H1 (cell line): Measurements from ENCODE around the gene PLXNB2. TPM values are rescaled to one million over a fixed set of nuclear protein-coding genes. Genes with fewer than 3 reads are reported as not detected.

ENCODE experiments used
- CTCF ChIA-PET: fragments of 300-600 bp; sonication (Branson Sonifier 250); formaldehyde crosslinking; loops from one replicate; lab custom pipeline; 2021; ENCODE audit not compliant: partially characterized antibody; lab: Charles Lee
- POLR2A ChIA-PET: fragments of 300-600 bp; sonication (Branson Sonifier 250); formaldehyde crosslinking; loops from one replicate; lab custom pipeline; 2021; ENCODE audit warnings: inconsistent platforms; ENCODE audit not compliant: partially characterized antibody; lab: Charles Lee
- DNase-seq, 2 experiments: peaks; one replicate each; pipeline versions ENCODE4 v3.0.0 to v3.0.0-alpha.2; 2010 to 2022; ENCODE audit warnings: low spot score in 2 of 2, low read depth in 1 of 2, mixed read lengths in 1 of 2
- FAIRE-seq: peaks from 2 replicates; lab custom pipeline; 2011; peaks lifted over from hg19 to GRCh38; lab: Jason Lieb, UNC
- H2AFZ ChIP-seq: 2 replicates; pipeline ENCODE4 v1.8.1; 2012; ENCODE audit warnings: low read length, inconsistent platforms
- H2AK5ac ChIP-seq: 2 replicates; pipeline ENCODE4 v1.6.1; 2013; ENCODE audit warnings: low read depth, low read length
- H2BK120ac ChIP-seq: replicated peaks from 2 replicates; pipeline ENCODE3; 2013; ENCODE audit warnings: low read depth, low read length, inconsistent platforms
- H2BK12ac ChIP-seq: 2 replicates; pipeline ENCODE4 v1.6.1; 2013; ENCODE audit warnings: low read depth, low read length
- H2BK15ac ChIP-seq: 2 replicates; pipeline ENCODE4 v1.6.1; 2013; ENCODE audit warnings: low read length
- H2BK20ac ChIP-seq: 2 replicates; pipeline ENCODE4 v1.6.1; 2013; ENCODE audit warnings: low read length
- H2BK5ac ChIP-seq: 2 replicates; pipeline ENCODE4 v1.6.1; 2013; ENCODE audit warnings: low read depth, low read length
- H3K14ac ChIP-seq: 2 replicates; pipeline ENCODE4 v1.6.1; 2013; ENCODE audit warnings: inconsistent platforms; ENCODE audit not compliant: insufficient read length
- H3K18ac ChIP-seq: 2 replicates; pipeline ENCODE4 v1.6.1; 2013; ENCODE audit warnings: low read length; ENCODE audit errors: extremely low read depth
- H3K23ac ChIP-seq: 2 replicates; pipeline ENCODE4 v1.6.1; 2013; ENCODE audit warnings: inconsistent platforms; ENCODE audit not compliant: insufficient read length
- H3K23me2 ChIP-seq: 2 replicates; pipeline ENCODE4 v1.6.1; 2013; ENCODE audit warnings: low read depth, low read length
- H3K27ac ChIP-seq: 2 replicates; pipeline ENCODE4 v1.6.1; 2011; ENCODE audit warnings: low read depth, low read length, inconsistent platforms
- H3K27me3 ChIP-seq, 4 experiments: replicated peaks in 1 of 4; 1 replicate in 1 of 4; 2 replicates in 3 of 4; pipeline versions ENCODE4 v1.6.1 to v1.8.1; 2011 to 2013; ENCODE audit warnings: low read length in 3 of 4, mild to moderate bottlenecking in 3 of 4, inconsistent platforms in 2 of 4, mixed read lengths in 2 of 4, moderate library complexity in 1 of 4; ENCODE audit not compliant: control insufficient read depth in 3 of 4, insufficient read depth in 3 of 4; ENCODE audit errors: extremely low read depth in 1 of 4
- H3K36me3 ChIP-seq, 4 experiments: 2 replicates each; pipeline versions ENCODE4 v1.6.1 to v1.8.1; 2011 to 2013; ENCODE audit warnings: mild to moderate bottlenecking in 4 of 4, low read length in 3 of 4, moderate library complexity in 2 of 4, control low read depth in 1 of 4, inconsistent platforms in 1 of 4; ENCODE audit not compliant: insufficient read depth in 4 of 4, control insufficient read depth in 2 of 4
- H3K4ac ChIP-seq: replicated peaks from 2 replicates; pipeline ENCODE3; 2013; ENCODE audit warnings: low read length, low read depth, mixed read lengths, inconsistent platforms; ENCODE audit not compliant: insufficient read length
- H3K4me1 ChIP-seq, 4 experiments: replicated peaks in 1 of 4; 1 replicate in 1 of 4; 2 replicates in 3 of 4; pipeline versions ENCODE4 v1.6.1 to v1.8.1; 2011 to 2013; ENCODE audit warnings: low read length in 3 of 4, inconsistent platforms in 2 of 4, mixed read lengths in 1 of 4; ENCODE audit not compliant: insufficient read depth in 4 of 4, control insufficient read depth in 3 of 4
- H3K4me2 ChIP-seq, 2 experiments: 2 replicates each; pipeline versions ENCODE4 v1.6.1 to v1.8.1; 2011 to 2013; ENCODE audit warnings: low read depth in 2 of 2, low read length in 2 of 2, control low read depth in 1 of 2, inconsistent platforms in 1 of 2, mild to moderate bottlenecking in 1 of 2; ENCODE audit not compliant: insufficient read depth in 1 of 2
- H3K4me3 ChIP-seq, 4 experiments: fragments of 200-600, 300-600 bp in 1 of 4; sonication (generic), shearing (Covaris generic), sonication (Bioruptor Twin) in 1 of 4; 2 replicates each; pipeline versions ENCODE4 v1.5.1 to v1.8.1; 2011 to 2016; ENCODE audit warnings: low read length in 4 of 4, low read depth in 3 of 4, control low read depth in 2 of 4, inconsistent platforms in 2 of 4, mild to moderate bottlenecking in 2 of 4, mixed read lengths in 1 of 4, moderate library complexity in 1 of 4; ENCODE audit not compliant: insufficient read depth in 2 of 4; ENCODE audit errors: extremely low read depth in 1 of 4
- H3K56ac ChIP-seq: replicated peaks from 2 replicates; pipeline ENCODE3; 2013; ENCODE audit warnings: low read depth, mild to moderate bottlenecking, mixed read lengths, low read length, inconsistent platforms; ENCODE audit not compliant: insufficient read length
- H3K79me1 ChIP-seq: 2 replicates; pipeline ENCODE4 v1.6.1; 2013; ENCODE audit warnings: low read depth, low read length, control low read depth
- H3K79me2 ChIP-seq, 2 experiments: 2 replicates each; pipeline versions ENCODE4 v1.6.1 to v1.8.1; 2012 to 2013; ENCODE audit warnings: low read length in 2 of 2, mild to moderate bottlenecking in 2 of 2, inconsistent platforms in 1 of 2; ENCODE audit not compliant: insufficient read depth in 2 of 2, control insufficient read depth in 1 of 2
- H3K9ac ChIP-seq, 4 experiments: replicated peaks in 1 of 4; 1 replicate in 1 of 4; 2 replicates in 3 of 4; pipeline versions ENCODE4 v1.6.1 to v1.8.1; 2011 to 2013; ENCODE audit warnings: low read depth in 3 of 4, low read length in 3 of 4, control low read depth in 2 of 4, mild to moderate bottlenecking in 2 of 4, moderate library complexity in 2 of 4, inconsistent platforms in 1 of 4; ENCODE audit errors: extremely low read depth in 1 of 4
- H3K9me3 ChIP-seq, 2 experiments: 2 replicates each; pipeline versions ENCODE4 v1.6.1 to v1.8.1; 2012 to 2013; ENCODE audit warnings: mild to moderate bottlenecking in 2 of 2, moderate library complexity in 2 of 2, control low read depth in 1 of 2, inconsistent platforms in 1 of 2, low read depth in 1 of 2, low read length in 1 of 2, mixed read lengths in 1 of 2; ENCODE audit not compliant: insufficient read depth in 2 of 2
- H4K20me1 ChIP-seq, 2 experiments: replicated peaks in 1 of 2; 2 replicates each; pipeline versions ENCODE3 to v1.8.1; 2011 to 2013; ENCODE audit warnings: inconsistent platforms in 2 of 2, low read length in 2 of 2, mild to moderate bottlenecking in 1 of 2; ENCODE audit not compliant: insufficient read depth in 2 of 2, control insufficient read depth in 1 of 2
- H4K5ac ChIP-seq: 2 replicates; pipeline ENCODE4 v1.6.1; 2013; ENCODE audit warnings: low read length, low read depth, mixed read lengths, inconsistent platforms; ENCODE audit not compliant: insufficient read length
- H4K8ac ChIP-seq: 2 replicates; pipeline ENCODE4 v1.8.0; 2013; ENCODE audit warnings: mild to moderate bottlenecking, moderate library complexity, low read length, inconsistent platforms; ENCODE audit not compliant: insufficient read depth; ENCODE audit errors: extremely low read depth
- H4K91ac ChIP-seq: replicated peaks from 2 replicates; pipeline ENCODE3; 2013; ENCODE audit warnings: low read length, mixed read lengths, inconsistent platforms; ENCODE audit not compliant: insufficient read length
- ASH2L ChIP-seq: fragments of 200-600, 300-600 bp; sonication (generic); IDR thresholded peaks from one replicate; pipeline ENCODE4 v1.7.1; 2017; ENCODE audit warnings: low read length
- CEBPB ChIP-seq: IDR thresholded peaks from 2 replicates; pipeline ENCODE4 v1.6.1; 2012; ENCODE audit warnings: low read depth, low read length
- CHD1 ChIP-seq: IDR thresholded peaks from 2 replicates; pipeline ENCODE4 v1.6.1; 2012; ENCODE audit warnings: low read depth, low read length, improper control_type of control experiment
- E2F6 ChIP-seq: IDR thresholded peaks from 2 replicates; pipeline ENCODE4 v1.6.1; 2012; ENCODE audit warnings: inconsistent platforms
- HDAC6 ChIP-seq: IDR thresholded peaks from one replicate; pipeline ENCODE4 v1.7.1; 2012; ENCODE audit warnings: low read depth, mild to moderate bottlenecking, inconsistent platforms, low read length, moderate library complexity
- JUN ChIP-seq: IDR thresholded peaks from 2 replicates; pipeline ENCODE4 v1.6.1; 2011; ENCODE audit warnings: low read depth, mild to moderate bottlenecking, improper control_type of control experiment, low read length
- JUND ChIP-seq: IDR thresholded peaks from 2 replicates; pipeline ENCODE4 v1.6.1; 2011; ENCODE audit warnings: mild to moderate bottlenecking, improper control_type of control experiment, low read length
- MAFK ChIP-seq: IDR thresholded peaks from 2 replicates; pipeline ENCODE4 v1.6.1; 2012; ENCODE audit warnings: low read depth, mild to moderate bottlenecking, improper control_type of control experiment, low read length
- MAX ChIP-seq: IDR thresholded peaks from 2 replicates; pipeline ENCODE4 v1.6.1; 2012; ENCODE audit warnings: inconsistent platforms
- NRF1 ChIP-seq: IDR thresholded peaks from 2 replicates; pipeline ENCODE4 v1.6.1; 2011; ENCODE audit warnings: mild to moderate bottlenecking, low read depth, low read length, improper control_type of control experiment
- RXRA ChIP-seq: IDR thresholded peaks from 2 replicates; pipeline ENCODE4 v1.6.1; 2011; ENCODE audit warnings: low read depth, mild to moderate bottlenecking, low read length, moderate library complexity; ENCODE audit not compliant: insufficient read depth
- SIRT6 ChIP-seq: IDR thresholded peaks from one replicate; pipeline ENCODE4 v1.7.1; 2012; ENCODE audit warnings: low read length, inconsistent platforms
- SIX5 ChIP-seq: IDR thresholded peaks from 2 replicates; pipeline ENCODE4 v1.6.1; 2011; ENCODE audit warnings: mild to moderate bottlenecking, low read depth, low read length
- WGBS, 2 experiments: shearing (Covaris generic) in 1 of 2; methylation state at CpG; one replicate each; pipeline versions ENCODE4 v1.1.6 to v1.1.7; 2013 to 2015; ENCODE audit warnings: low lambda C conversion rate in 2 of 2, mixed read lengths in 2 of 2, inconsistent platforms in 1 of 2, low coverage in 1 of 2, missing lambda C conversion rate in 1 of 2; ENCODE audit not compliant: insufficient replicate concordance in 2 of 2, insufficient coverage in 1 of 2, insufficient read length in 1 of 2; ENCODE audit errors: extremely low coverage in 1 of 2, missing lambda C conversion rate in 1 of 2; 5-methylcytosine and 5-hydroxymethylcytosine counted together
- polyA plus RNA-seq, 7 experiments: library from polyadenylated mRNA; depleted of rRNA in 3 of 7; stranded (reverse) in 5 of 7; unstranded in 2 of 7; fragments of >200 nt in 5 of 7; fragments of 200-250 nt in 2 of 7; gene quantifications; 1 replicate in 5 of 7; 2 replicates in 1 of 7; 4 replicates in 1 of 7; pipeline versions ENCODE4 v1.2.1 to v1.2.3, GENCODE V29; 2011 to 2013; ENCODE audit warnings: missing spikeins in 2 of 7, mixed read lengths in 2 of 7
- total RNA-seq: library from RNA; stranded (reverse); fragmentation: NEBNext Ultra II Directional; extraction: Animal tissue kit (Norgen Biotek cat#: 25700); gene quantifications from 2 replicates; pipeline ENCODE4 v1.2.1, GENCODE V29; 2021

Gene PLXNB2
- total and polyA plus RNA-seq, 2 of the 8 experiments (the other 6 are each of a cell fraction or from before 2014, with no cell fraction given), result 58.3 to 92.8 TPM

DNA sequence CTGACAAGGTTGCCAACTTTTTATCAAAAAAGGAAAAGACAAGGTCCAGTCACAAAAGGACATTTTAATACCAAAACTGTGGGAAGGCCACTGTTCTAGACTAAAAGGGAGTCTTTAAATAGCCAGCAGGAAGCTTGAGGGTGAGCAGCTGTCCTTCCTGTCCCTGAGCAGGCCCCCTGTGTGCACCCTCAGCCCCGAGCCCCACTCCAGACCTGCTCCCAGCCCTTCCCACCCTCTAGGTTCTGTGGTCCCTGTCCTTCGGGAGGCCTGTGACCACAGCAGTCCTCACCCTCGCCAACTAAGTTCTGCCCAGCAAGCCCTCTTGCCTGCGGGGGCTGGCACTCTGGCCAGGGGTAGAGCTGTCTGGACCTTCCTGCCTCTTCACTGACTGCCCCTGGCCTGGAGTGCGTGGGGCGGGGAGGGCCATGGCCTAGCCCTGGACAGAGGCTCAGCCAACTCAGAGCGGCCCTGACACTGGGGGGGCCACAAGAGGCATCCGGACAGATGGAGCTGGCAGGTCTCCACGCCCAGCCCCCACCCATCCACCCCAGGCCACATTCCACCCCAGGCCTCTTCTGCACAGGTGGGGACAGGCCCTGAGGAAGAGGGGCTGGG lies 1.6 kb upstream of the PLXNB2 start:
- Histone ChIP-seq H3K4me1 (peaks cover 3 to 30% (median 14%) of the 10 kb centered on the region in 4 experiments), H2BK15ac (no peak overlapping the region), H3K56ac (no peak overlapping the region), H3K79me1 (no peaks in the 10 kb centered on the region; the same call in 1 of the 2 replicates), H3K23me2 (peaks cover 2% of the 10 kb centered on the region; the same call in 1 of the 2 replicates), H3K4me2 (no peak overlapping the region), H2BK20ac (peak overlapping the region; percentile 90; the same call in 1 of the 2 replicates), H2BK120ac (no peak overlapping the region), H3K79me2 (peaks cover 0 to 8% of the 10 kb centered on the region in 2 experiments; a peak in 2 of 4 replicates), H3K14ac (no peak overlapping the region), H3K23ac (no peak overlapping the region), H3K9ac (no peak overlapping the region), H3K27ac (no peak overlapping the region), H3K27me3 (no peaks in the 10 kb centered on the region; a peak in 2 of 7 replicates), H3K18ac (no peak overlapping the region), H3K4ac (peak overlapping the region; percentile 21), H2AK5ac (no peak overlapping the region), H4K20me1 (peaks cover 0 to 6% of the 10 kb centered on the region in 2 experiments), H2BK5ac (peak overlapping the region; percentile 60; the same call in 1 of the 2 replicates), H2AFZ (no peak overlapping the region), H4K8ac (no peak overlapping the region), H3K36me3 (no peaks in the 10 kb centered on the region), H4K91ac (peak overlapping the region; percentile 89), H4K5ac (no peak overlapping the region), H3K9me3 (no peaks in the 10 kb centered on the region; a peak in 1 of 4 replicates), H3K4me3 (no peak overlapping the region), H2BK12ac (peak overlapping the region; percentile 90; the same call in 1 of the 2 replicates)
- DNase-seq (no peak), FAIRE-seq (no peak)
- WGBS, 2 experiments, result 76% methylated on average over 8 of the region's 9 CpGs; no CpG with 5 or more reads in 1 of the 2 experiments
- CTCF ChIA-PET, result interaction anchor here (1.2 to 2.2 kb wide), 4 partner anchors 12 to 57 kb away, joined by 3 to 6 read pairs (median 4); no protein-coding TSS in a partner anchor
- POLR2A ChIA-PET, result interaction anchor here (0.6 to 1.8 kb wide), 5 partner anchors 13 to 186 kb away, joined by 3 to 9 read pairs (median 3); partner anchors contain the start of gene DENND6B
- no peak for TF ChIP-seq HDAC6
- TF ChIP-seq MAFK, result no peak
- no peak for TF ChIP-seq MAX
- no peak for TF ChIP-seq CHD1
- TF ChIP-seq E2F6, result no peak
- no peak for TF ChIP-seq CEBPB
- no peak for TF ChIP-seq SIRT6
- TF ChIP-seq ASH2L, result no peak
- no peak for TF ChIP-seq JUND
- no peak for TF ChIP-seq SIX5
- no peak for TF ChIP-seq NRF1
- TF ChIP-seq JUN, result no peak
- no peak for TF ChIP-seq RXRA
